Uterus (tissue), 2 donors: Measurements from ENCODE around the gene ERC2.

Source experiments
- POLR2A ChIP-seq, 2 donors: fragments of 450-650 bp; IDR thresholded peaks; one replicate each; pipeline ENCODE4 v1.6.1; 2016; ENCODE audit warnings: antibody characterized with exemption in 2 of 2, mild to moderate bottlenecking in 1 of 2, moderate library complexity in 1 of 2
- TF ChIP-seq, protein P1 (sequence below), 4 experiments: fragments of 200-600 bp in 2 of 4; fragments of 450-650 bp in 2 of 4; sonication (generic) in 2 of 4; IDR thresholded peaks; one replicate each; pipeline ENCODE4 v1.5.1; 2016 to 2019; ENCODE audit warnings: antibody characterized with exemption in 4 of 4, mild to moderate bottlenecking in 2 of 4, moderate library complexity in 1 of 4

DNA sequence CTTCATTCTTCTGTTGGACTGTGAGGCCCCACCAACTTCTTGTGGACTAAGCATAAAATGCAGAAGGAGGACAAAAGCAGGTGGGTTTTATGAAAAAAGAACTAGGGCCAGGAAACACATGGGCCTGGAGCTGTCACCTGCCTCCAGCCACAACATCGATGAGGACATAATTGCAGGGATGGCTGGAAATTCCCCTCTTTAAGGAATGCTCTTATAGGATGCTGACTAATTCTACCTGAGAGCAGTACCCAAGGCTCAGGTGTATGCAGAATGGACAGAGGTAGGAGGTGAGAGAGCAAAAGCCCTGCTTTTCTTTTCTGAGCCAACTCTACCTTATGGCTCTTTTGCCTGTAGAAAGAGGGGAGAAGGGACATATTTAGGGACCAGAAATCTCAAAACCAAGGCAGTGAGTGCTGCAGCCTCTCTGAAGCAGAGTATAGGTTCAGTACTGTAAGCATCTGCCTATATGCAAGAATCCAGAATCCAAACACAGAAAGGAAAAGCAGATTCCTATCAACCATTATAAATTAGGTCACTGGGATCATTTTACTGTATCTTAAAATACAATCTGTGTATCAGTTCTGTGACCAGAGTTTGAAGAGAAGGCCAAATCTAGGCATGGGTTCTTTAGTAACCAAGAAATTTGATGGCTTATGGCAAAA lies 775.8 kb downstream of the ERC2 start:
- TF ChIP-seq, protein P1, sequence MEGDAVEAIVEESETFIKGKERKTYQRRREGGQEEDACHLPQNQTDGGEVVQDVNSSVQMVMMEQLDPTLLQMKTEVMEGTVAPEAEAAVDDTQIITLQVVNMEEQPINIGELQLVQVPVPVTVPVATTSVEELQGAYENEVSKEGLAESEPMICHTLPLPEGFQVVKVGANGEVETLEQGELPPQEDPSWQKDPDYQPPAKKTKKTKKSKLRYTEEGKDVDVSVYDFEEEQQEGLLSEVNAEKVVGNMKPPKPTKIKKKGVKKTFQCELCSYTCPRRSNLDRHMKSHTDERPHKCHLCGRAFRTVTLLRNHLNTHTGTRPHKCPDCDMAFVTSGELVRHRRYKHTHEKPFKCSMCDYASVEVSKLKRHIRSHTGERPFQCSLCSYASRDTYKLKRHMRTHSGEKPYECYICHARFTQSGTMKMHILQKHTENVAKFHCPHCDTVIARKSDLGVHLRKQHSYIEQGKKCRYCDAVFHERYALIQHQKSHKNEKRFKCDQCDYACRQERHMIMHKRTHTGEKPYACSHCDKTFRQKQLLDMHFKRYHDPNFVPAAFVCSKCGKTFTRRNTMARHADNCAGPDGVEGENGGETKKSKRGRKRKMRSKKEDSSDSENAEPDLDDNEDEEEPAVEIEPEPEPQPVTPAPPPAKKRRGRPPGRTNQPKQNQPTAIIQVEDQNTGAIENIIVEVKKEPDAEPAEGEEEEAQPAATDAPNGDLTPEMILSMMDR (IDR thresholded peaks at IDR 0.05), result no peak
- no peak for TF ChIP-seq POLR2A (IDR thresholded peaks at IDR 0.05)
